H1 (cell line): ENCODE measurements around the gene AGBL1. TPM values are rescaled to one million over a fixed set of nuclear protein-coding genes. Genes with fewer than 3 reads are reported as not detected.

Experiments
- CTCF ChIA-PET: fragments of 300-600 bp; sonication (Branson Sonifier 250); formaldehyde crosslinking; loops from one replicate; lab custom pipeline; 2021; ENCODE audit not compliant: partially characterized antibody; lab: Charles Lee
- POLR2A ChIA-PET: fragments of 300-600 bp; sonication (Branson Sonifier 250); formaldehyde crosslinking; loops from one replicate; lab custom pipeline; 2021; ENCODE audit warnings: inconsistent platforms; ENCODE audit not compliant: partially characterized antibody; lab: Charles Lee
- DNase-seq, 2 experiments: peaks; one replicate each; pipeline versions ENCODE4 v3.0.0 to v3.0.0-alpha.2; 2010 to 2022; ENCODE audit warnings: low spot score in 2 of 2, low read depth in 1 of 2, mixed read lengths in 1 of 2
- FAIRE-seq: peaks from 2 replicates; lab custom pipeline; 2011; peaks lifted over from hg19 to GRCh38; lab: Jason Lieb, UNC
- H2AFZ ChIP-seq: 2 replicates; pipeline ENCODE4 v1.8.1; 2012; ENCODE audit warnings: low read length, inconsistent platforms
- H2AK5ac ChIP-seq: 2 replicates; pipeline ENCODE4 v1.6.1; 2013; ENCODE audit warnings: low read depth, low read length
- H2BK120ac ChIP-seq: replicated peaks from 2 replicates; pipeline ENCODE3; 2013; ENCODE audit warnings: low read depth, low read length, inconsistent platforms
- H2BK12ac ChIP-seq: 2 replicates; pipeline ENCODE4 v1.6.1; 2013; ENCODE audit warnings: low read depth, low read length
- H2BK15ac ChIP-seq: 2 replicates; pipeline ENCODE4 v1.6.1; 2013; ENCODE audit warnings: low read length
- H2BK20ac ChIP-seq: 2 replicates; pipeline ENCODE4 v1.6.1; 2013; ENCODE audit warnings: low read length
- H2BK5ac ChIP-seq: 2 replicates; pipeline ENCODE4 v1.6.1; 2013; ENCODE audit warnings: low read depth, low read length
- H3K14ac ChIP-seq: 2 replicates; pipeline ENCODE4 v1.6.1; 2013; ENCODE audit warnings: inconsistent platforms; ENCODE audit not compliant: insufficient read length
- H3K18ac ChIP-seq: 2 replicates; pipeline ENCODE4 v1.6.1; 2013; ENCODE audit warnings: low read length; ENCODE audit errors: extremely low read depth
- H3K23ac ChIP-seq: 2 replicates; pipeline ENCODE4 v1.6.1; 2013; ENCODE audit warnings: inconsistent platforms; ENCODE audit not compliant: insufficient read length
- H3K23me2 ChIP-seq: 2 replicates; pipeline ENCODE4 v1.6.1; 2013; ENCODE audit warnings: low read depth, low read length
- H3K27ac ChIP-seq: 2 replicates; pipeline ENCODE4 v1.6.1; 2011; ENCODE audit warnings: low read depth, low read length, inconsistent platforms
- H3K27me3 ChIP-seq, 4 experiments: replicated peaks in 1 of 4; 1 replicate in 1 of 4; 2 replicates in 3 of 4; pipeline versions ENCODE4 v1.6.1 to v1.8.1; 2011 to 2013; ENCODE audit warnings: low read length in 3 of 4, mild to moderate bottlenecking in 3 of 4, inconsistent platforms in 2 of 4, mixed read lengths in 2 of 4, moderate library complexity in 1 of 4; ENCODE audit not compliant: control insufficient read depth in 3 of 4, insufficient read depth in 3 of 4; ENCODE audit errors: extremely low read depth in 1 of 4
- H3K36me3 ChIP-seq, 4 experiments: 2 replicates each; pipeline versions ENCODE4 v1.6.1 to v1.8.1; 2011 to 2013; ENCODE audit warnings: mild to moderate bottlenecking in 4 of 4, low read length in 3 of 4, moderate library complexity in 2 of 4, control low read depth in 1 of 4, inconsistent platforms in 1 of 4; ENCODE audit not compliant: insufficient read depth in 4 of 4, control insufficient read depth in 2 of 4
- H3K4ac ChIP-seq: replicated peaks from 2 replicates; pipeline ENCODE3; 2013; ENCODE audit warnings: low read length, low read depth, mixed read lengths, inconsistent platforms; ENCODE audit not compliant: insufficient read length
- H3K4me1 ChIP-seq, 4 experiments: replicated peaks in 1 of 4; 1 replicate in 1 of 4; 2 replicates in 3 of 4; pipeline versions ENCODE4 v1.6.1 to v1.8.1; 2011 to 2013; ENCODE audit warnings: low read length in 3 of 4, inconsistent platforms in 2 of 4, mixed read lengths in 1 of 4; ENCODE audit not compliant: insufficient read depth in 4 of 4, control insufficient read depth in 3 of 4
- H3K4me2 ChIP-seq, 2 experiments: 2 replicates each; pipeline versions ENCODE4 v1.6.1 to v1.8.1; 2011 to 2013; ENCODE audit warnings: low read depth in 2 of 2, low read length in 2 of 2, control low read depth in 1 of 2, inconsistent platforms in 1 of 2, mild to moderate bottlenecking in 1 of 2; ENCODE audit not compliant: insufficient read depth in 1 of 2
- H3K4me3 ChIP-seq, 4 experiments: fragments of 200-600, 300-600 bp in 1 of 4; sonication (generic), shearing (Covaris generic), sonication (Bioruptor Twin) in 1 of 4; 2 replicates each; pipeline versions ENCODE4 v1.5.1 to v1.8.1; 2011 to 2016; ENCODE audit warnings: low read length in 4 of 4, low read depth in 3 of 4, control low read depth in 2 of 4, inconsistent platforms in 2 of 4, mild to moderate bottlenecking in 2 of 4, mixed read lengths in 1 of 4, moderate library complexity in 1 of 4; ENCODE audit not compliant: insufficient read depth in 2 of 4; ENCODE audit errors: extremely low read depth in 1 of 4
- H3K56ac ChIP-seq: replicated peaks from 2 replicates; pipeline ENCODE3; 2013; ENCODE audit warnings: low read depth, mild to moderate bottlenecking, mixed read lengths, low read length, inconsistent platforms; ENCODE audit not compliant: insufficient read length
- H3K79me1 ChIP-seq: 2 replicates; pipeline ENCODE4 v1.6.1; 2013; ENCODE audit warnings: low read depth, low read length, control low read depth
- H3K79me2 ChIP-seq, 2 experiments: 2 replicates each; pipeline versions ENCODE4 v1.6.1 to v1.8.1; 2012 to 2013; ENCODE audit warnings: low read length in 2 of 2, mild to moderate bottlenecking in 2 of 2, inconsistent platforms in 1 of 2; ENCODE audit not compliant: insufficient read depth in 2 of 2, control insufficient read depth in 1 of 2
- H3K9ac ChIP-seq, 4 experiments: replicated peaks in 1 of 4; 1 replicate in 1 of 4; 2 replicates in 3 of 4; pipeline versions ENCODE4 v1.6.1 to v1.8.1; 2011 to 2013; ENCODE audit warnings: low read depth in 3 of 4, low read length in 3 of 4, control low read depth in 2 of 4, mild to moderate bottlenecking in 2 of 4, moderate library complexity in 2 of 4, inconsistent platforms in 1 of 4; ENCODE audit errors: extremely low read depth in 1 of 4
- H3K9me3 ChIP-seq, 2 experiments: 2 replicates each; pipeline versions ENCODE4 v1.6.1 to v1.8.1; 2012 to 2013; ENCODE audit warnings: mild to moderate bottlenecking in 2 of 2, moderate library complexity in 2 of 2, control low read depth in 1 of 2, inconsistent platforms in 1 of 2, low read depth in 1 of 2, low read length in 1 of 2, mixed read lengths in 1 of 2; ENCODE audit not compliant: insufficient read depth in 2 of 2
- H4K20me1 ChIP-seq, 2 experiments: replicated peaks in 1 of 2; 2 replicates each; pipeline versions ENCODE3 to v1.8.1; 2011 to 2013; ENCODE audit warnings: inconsistent platforms in 2 of 2, low read length in 2 of 2, mild to moderate bottlenecking in 1 of 2; ENCODE audit not compliant: insufficient read depth in 2 of 2, control insufficient read depth in 1 of 2
- H4K5ac ChIP-seq: 2 replicates; pipeline ENCODE4 v1.6.1; 2013; ENCODE audit warnings: low read length, low read depth, mixed read lengths, inconsistent platforms; ENCODE audit not compliant: insufficient read length
- H4K8ac ChIP-seq: 2 replicates; pipeline ENCODE4 v1.8.0; 2013; ENCODE audit warnings: mild to moderate bottlenecking, moderate library complexity, low read length, inconsistent platforms; ENCODE audit not compliant: insufficient read depth; ENCODE audit errors: extremely low read depth
- H4K91ac ChIP-seq: replicated peaks from 2 replicates; pipeline ENCODE3; 2013; ENCODE audit warnings: low read length, mixed read lengths, inconsistent platforms; ENCODE audit not compliant: insufficient read length
- ATF3 ChIP-seq: IDR thresholded peaks from 2 replicates; pipeline ENCODE4 v1.6.1; 2011; ENCODE audit warnings: low read depth, mild to moderate bottlenecking, low read length; ENCODE audit not compliant: insufficient read depth
- KDM5A ChIP-seq: fragments of 200-600 bp; IDR thresholded peaks from 2 replicates; pipeline ENCODE4 v1.7.1; 2012; ENCODE audit warnings: mild to moderate bottlenecking, low read length, inconsistent platforms, mixed read lengths
- POLR2A ChIP-seq, 2 experiments: IDR thresholded peaks; 1 replicate in 1 of 2; 2 replicates in 1 of 2; pipeline ENCODE4 v1.6.1; 2011; ENCODE audit warnings: low read depth in 2 of 2, low read length in 2 of 2, mild to moderate bottlenecking in 2 of 2; ENCODE audit errors: control extremely low read depth in 1 of 2
- RNF2 ChIP-seq: fragments of 200-900, 300-1000 bp; sonication (generic); IDR thresholded peaks from 2 replicates; pipeline ENCODE4 v1.7.1; 2016; ENCODE audit warnings: borderline replicate concordance, low read depth, mild to moderate bottlenecking, antibody characterized with exemption, low read length; ENCODE audit not compliant: poor library complexity, severe bottlenecking; ENCODE audit errors: missing control alignments
- SIRT6 ChIP-seq: IDR thresholded peaks from one replicate; pipeline ENCODE4 v1.7.1; 2012; ENCODE audit warnings: low read length, inconsistent platforms
- SIX5 ChIP-seq: IDR thresholded peaks from 2 replicates; pipeline ENCODE4 v1.6.1; 2011; ENCODE audit warnings: mild to moderate bottlenecking, low read depth, low read length
- WGBS, 2 experiments: shearing (Covaris generic) in 1 of 2; methylation state at CpG; one replicate each; pipeline versions ENCODE4 v1.1.6 to v1.1.7; 2013 to 2015; ENCODE audit warnings: low lambda C conversion rate in 2 of 2, mixed read lengths in 2 of 2, inconsistent platforms in 1 of 2, low coverage in 1 of 2, missing lambda C conversion rate in 1 of 2; ENCODE audit not compliant: insufficient replicate concordance in 2 of 2, insufficient coverage in 1 of 2, insufficient read length in 1 of 2; ENCODE audit errors: extremely low coverage in 1 of 2, missing lambda C conversion rate in 1 of 2; 5-methylcytosine and 5-hydroxymethylcytosine counted together
- polyA plus RNA-seq, 7 experiments: library from polyadenylated mRNA; depleted of rRNA in 3 of 7; stranded (reverse) in 5 of 7; unstranded in 2 of 7; fragments of >200 nt in 5 of 7; fragments of 200-250 nt in 2 of 7; gene quantifications; 1 replicate in 5 of 7; 2 replicates in 1 of 7; 4 replicates in 1 of 7; pipeline versions ENCODE4 v1.2.1 to v1.2.3, GENCODE V29; 2011 to 2013; ENCODE audit warnings: missing spikeins in 2 of 7, mixed read lengths in 2 of 7
- total RNA-seq: library from RNA; stranded (reverse); fragmentation: NEBNext Ultra II Directional; extraction: Animal tissue kit (Norgen Biotek cat#: 25700); gene quantifications from 2 replicates; pipeline ENCODE4 v1.2.1, GENCODE V29; 2021

AGBL1 gene
- total and polyA plus RNA-seq, 2 of the 8 experiments (the other 6 are each of a cell fraction or from before 2014, with no cell fraction given) = not detected

- Histone ChIP-seq H3K4me1 (no peaks in the 10 kb centered on the region; a peak in 1 of 7 replicates), H3K79me2 (no peaks in the 10 kb centered on the region), H3K14ac (no peak overlapping the region), H3K9ac (no peak overlapping the region), H4K91ac (no peak overlapping the region), H2BK12ac (no peak overlapping the region), H3K4me2 (no peak overlapping the region), H3K27ac (no peak overlapping the region), H3K79me1 (no peaks in the 10 kb centered on the region), H3K9me3 (no peaks in the 10 kb centered on the region), H4K8ac (no peak overlapping the region), H3K27me3 (no peaks in the 10 kb centered on the region), H4K20me1 (no peaks in the 10 kb centered on the region), H2BK20ac (no peak overlapping the region), H2AK5ac (no peak overlapping the region), H2BK15ac (no peak overlapping the region), H2BK5ac (no peak overlapping the region), H3K23me2 (no peaks in the 10 kb centered on the region), H4K5ac (no peak overlapping the region), H3K4ac (no peak overlapping the region), H3K36me3 (no peaks in the 10 kb centered on the region), H2BK120ac (no peak overlapping the region), H3K56ac (no peak overlapping the region), H3K4me3 (no peak overlapping the region), H3K23ac (no peak overlapping the region), H2AFZ (no peak overlapping the region), H3K18ac (no peak overlapping the region)
- TF ChIP-seq ATF3 = no peak
- TF ChIP-seq KDM5A = no peak
- TF ChIP-seq POLR2A (IDR thresholded peaks at IDR 0.05; ENCODE audit: control extremely low read depth in 1 of 2, low read depth in 2 of 2, low read length in 2 of 2) = no peak
- TF ChIP-seq SIX5 = no peak
- no peak for TF ChIP-seq RNF2
- no peak for TF ChIP-seq SIRT6
- DNase-seq (no peak), FAIRE-seq (no peak)
- 98% methylated on average over 4 of the region's 4 CpGs; no CpG with 5 or more reads in 1 of the 2 experiments for WGBS, 2 experiments
- ChIA-PET POLR2A (no interaction called here), CTCF (interaction anchor here (0.7 to 1.1 kb wide), 2 partner anchors 10 to 279 kb away, joined by 3 read pairs; no protein-coding TSS in a partner anchor)
These were observed 554.5 kb downstream of the AGBL1 start for GRCh38 chr15:86634146-86634545.
